Fibroblast of lung (primary cell): ENCODE results near the gene NTSR1. TPM values are rescaled to one million over a fixed set of nuclear protein-coding genes. Genes with fewer than 3 reads are reported as not detected.

ENCODE experiments used
- DNase-seq, 2 donors: peaks; one replicate each; pipeline versions ENCODE4 v3.0.0 to v3.0.0-alpha.2; 2010; ENCODE audit warnings: low read depth in 2 of 2
- H2AFZ ChIP-seq: 2 replicates; pipeline ENCODE4 v1.5.1; 2012; ENCODE audit warnings: low read length, control low read depth, inconsistent platforms
- H3K27ac ChIP-seq: 2 replicates; pipeline ENCODE4 v1.5.1; 2011; ENCODE audit warnings: low read length, control low read depth; ENCODE audit not compliant: insufficient read depth
- H3K27me3 ChIP-seq: 2 replicates; pipeline ENCODE4 v1.5.1; 2011; ENCODE audit warnings: mild to moderate bottlenecking, low read length; ENCODE audit not compliant: control insufficient read depth, insufficient read depth
- H3K36me3 ChIP-seq: 2 replicates; pipeline ENCODE4 v1.5.1; 2011; ENCODE audit warnings: low read length; ENCODE audit not compliant: control insufficient read depth, insufficient read depth
- H3K4me1 ChIP-seq: 2 replicates; pipeline ENCODE4 v1.5.1; 2011; ENCODE audit warnings: low read length; ENCODE audit not compliant: control insufficient read depth, insufficient read depth; ENCODE audit errors: extremely low read depth
- H3K4me2 ChIP-seq: 2 replicates; pipeline ENCODE4 v1.5.1; 2011; ENCODE audit warnings: low read length, control low read depth; ENCODE audit not compliant: insufficient read depth; ENCODE audit errors: extremely low read depth
- H3K4me3 ChIP-seq, 4 experiments: fragments of 200-600 bp in 1 of 4; sonication (generic) in 1 of 4; replicated peaks in 1 of 4; 2 replicates each; pipeline ENCODE4 v1.5.1; 2011 to 2016; ENCODE audit warnings: low read length in 4 of 4, low read depth in 3 of 4, mild to moderate bottlenecking in 3 of 4, control low read depth in 2 of 4, inconsistent platforms in 1 of 4, mixed read lengths in 1 of 4; ENCODE audit not compliant: insufficient read depth in 1 of 4; ENCODE audit errors: control extremely low read depth in 1 of 4
- H3K79me2 ChIP-seq: 2 replicates; pipeline ENCODE4 v1.5.1; 2012; ENCODE audit warnings: mild to moderate bottlenecking, low read length, inconsistent platforms; ENCODE audit not compliant: control insufficient read depth, insufficient read depth
- H3K9ac ChIP-seq: 2 replicates; pipeline ENCODE4 v1.5.1; 2011; ENCODE audit warnings: mild to moderate bottlenecking, low read length, control low read depth; ENCODE audit not compliant: insufficient read depth
- H3K9me3 ChIP-seq: 2 replicates; pipeline ENCODE4 v1.5.1; 2012; ENCODE audit warnings: low read depth, low read length; ENCODE audit not compliant: control insufficient read depth, insufficient read depth
- H4K20me1 ChIP-seq: 2 replicates; pipeline ENCODE4 v1.5.1; 2011; ENCODE audit warnings: low read length; ENCODE audit not compliant: control insufficient read depth, insufficient read depth; ENCODE audit errors: extremely low read depth
- CTCF ChIP-seq, 2 donors: IDR thresholded peaks in 1 of 2; conservative IDR thresholded peaks in 1 of 2; 1 replicate in 1 of 2; 2 replicates in 1 of 2; pipeline ENCODE4 v1.5.1; 2011 to 2012; ENCODE audit warnings: low read length in 2 of 2, control low read depth in 1 of 2, inconsistent platforms in 1 of 2, low read depth in 1 of 2, mild to moderate bottlenecking in 1 of 2
- EZH2 ChIP-seq: IDR thresholded peaks from 2 replicates; pipeline ENCODE4 v1.5.1; 2012; ENCODE audit warnings: low read length, control low read depth, mild to moderate bottlenecking; ENCODE audit errors: missing control alignments
- polyA plus RNA-seq, 2 donors: library from polyadenylated mRNA; depleted of rRNA in 1 of 2; stranded (reverse) in 1 of 2; unstranded in 1 of 2; fragments of >200 nt; gene quantifications; 2 replicates each; pipeline ENCODE4 v1.2.1, GENCODE V29; 2011 to 2012; ENCODE audit warnings: missing spikeins in 1 of 2
- total RNA-seq: library from RNA; depleted of rRNA; stranded (reverse); fragments of >200 nt; gene quantifications from 2 replicates; pipeline ENCODE4 v1.2.1, GENCODE V29; 2014

The NTSR1 gene
- total and polyA plus RNA-seq, 2 donors (not counting 1 experiment from before 2014, with no cell fraction given), result 0.05 to 0.33 TPM

- Histone ChIP-seq H3K79me2 (no peaks in the 10 kb centered on the region), H3K27ac (no peak overlapping the region), H4K20me1 (no peaks in the 10 kb centered on the region), H3K9ac (no peak overlapping the region), H3K9me3 (no peaks in the 10 kb centered on the region), H3K4me3 (no peak overlapping the region), H2AFZ (no peak overlapping the region), H3K4me2 (no peak overlapping the region), H3K36me3 (no peaks in the 10 kb centered on the region), H3K27me3 (no peaks in the 10 kb centered on the region), H3K4me1 (peaks cover 14% of the 10 kb centered on the region)
- TF ChIP-seq CTCF (conservative IDR thresholded peaks at IDR 0.05 in 1 of 2, IDR thresholded peaks at IDR 0.05 in 1 of 2; ENCODE audit: low read depth in 1 of 2, low read length in 2 of 2) (no peak), EZH2 (no peak)
- no peak for DNase-seq
Observed at GRCh38 chr20:62738025-62738881, 29.6 kb downstream of the NTSR1 start.

GRCh38 chr20:62739067-62739466, 30.4 kb downstream of the NTSR1 start:
- Histone ChIP-seq H3K79me2 (no peaks in the 10 kb centered on the region), H3K36me3 (no peaks in the 10 kb centered on the region), H3K27ac (peak overlapping the region; percentile 70), H3K27me3 (no peaks in the 10 kb centered on the region), H3K4me3 (no peak overlapping the region), H4K20me1 (no peaks in the 10 kb centered on the region), H2AFZ (no peak overlapping the region), H3K9me3 (no peaks in the 10 kb centered on the region), H3K9ac (no peak overlapping the region), H3K4me2 (no peak overlapping the region), H3K4me1 (peaks cover 14% of the 10 kb centered on the region)
- TF ChIP-seq CTCF (conservative IDR thresholded peaks at IDR 0.05 in 1 of 2, IDR thresholded peaks at IDR 0.05 in 1 of 2; ENCODE audit: low read depth in 1 of 2, low read length in 2 of 2) (no peak), EZH2 (no peak)
- DNase-seq, result no peak

GRCh38 chr20:62739581-62740285, 31.1 kb downstream of the NTSR1 start:
- Histone ChIP-seq H3K4me2 (peak overlapping the region; percentile 23), H3K4me3 (no peak overlapping the region), H3K27me3 (no peaks in the 10 kb centered on the region), H3K9ac (no peak overlapping the region), H2AFZ (peak overlapping the region; percentile 48), H3K9me3 (no peaks in the 10 kb centered on the region), H4K20me1 (no peaks in the 10 kb centered on the region), H3K36me3 (no peaks in the 10 kb centered on the region), H3K27ac (peak overlapping the region; percentile 70), H3K4me1 (peaks cover 14% of the 10 kb centered on the region), H3K79me2 (no peaks in the 10 kb centered on the region)
- no peak for TF ChIP-seq CTCF (conservative IDR thresholded peaks at IDR 0.05 in 1 of 2, IDR thresholded peaks at IDR 0.05 in 1 of 2; ENCODE audit: low read depth in 1 of 2, low read length in 2 of 2)
- TF ChIP-seq EZH2, result no peak
- DNase-seq, result no peak
